ENCODE measurements around the gene PRIMPOL.

DNA sequence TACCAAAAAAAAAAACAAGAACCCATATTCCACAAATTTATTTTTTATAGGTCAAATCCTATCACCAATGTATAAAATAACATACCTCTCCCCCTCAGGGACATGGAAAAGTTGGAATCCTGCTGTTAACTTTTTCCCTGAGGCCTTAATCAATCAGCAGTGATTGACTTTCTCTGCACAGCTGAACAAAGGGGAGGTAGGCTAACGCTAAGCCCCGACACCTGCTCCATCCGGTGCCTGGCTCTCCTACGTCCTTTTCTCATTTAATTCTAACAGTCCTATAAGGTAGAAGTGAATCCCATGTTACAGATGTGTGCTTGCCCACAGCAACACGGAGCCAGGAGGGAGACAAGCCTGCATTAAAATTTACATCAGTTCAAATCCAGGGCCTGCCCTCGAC is 81.5 kb downstream of the PRIMPOL start:
- TF ChIP-seq, protein P1, sequence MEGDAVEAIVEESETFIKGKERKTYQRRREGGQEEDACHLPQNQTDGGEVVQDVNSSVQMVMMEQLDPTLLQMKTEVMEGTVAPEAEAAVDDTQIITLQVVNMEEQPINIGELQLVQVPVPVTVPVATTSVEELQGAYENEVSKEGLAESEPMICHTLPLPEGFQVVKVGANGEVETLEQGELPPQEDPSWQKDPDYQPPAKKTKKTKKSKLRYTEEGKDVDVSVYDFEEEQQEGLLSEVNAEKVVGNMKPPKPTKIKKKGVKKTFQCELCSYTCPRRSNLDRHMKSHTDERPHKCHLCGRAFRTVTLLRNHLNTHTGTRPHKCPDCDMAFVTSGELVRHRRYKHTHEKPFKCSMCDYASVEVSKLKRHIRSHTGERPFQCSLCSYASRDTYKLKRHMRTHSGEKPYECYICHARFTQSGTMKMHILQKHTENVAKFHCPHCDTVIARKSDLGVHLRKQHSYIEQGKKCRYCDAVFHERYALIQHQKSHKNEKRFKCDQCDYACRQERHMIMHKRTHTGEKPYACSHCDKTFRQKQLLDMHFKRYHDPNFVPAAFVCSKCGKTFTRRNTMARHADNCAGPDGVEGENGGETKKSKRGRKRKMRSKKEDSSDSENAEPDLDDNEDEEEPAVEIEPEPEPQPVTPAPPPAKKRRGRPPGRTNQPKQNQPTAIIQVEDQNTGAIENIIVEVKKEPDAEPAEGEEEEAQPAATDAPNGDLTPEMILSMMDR (conservative IDR thresholded peaks at IDR 0.05; ENCODE audit: low read depth, low read length): no peak
- no peak for TF ChIP-seq EZH2 (IDR thresholded peaks at IDR 0.05; ENCODE audit: low read length, unreplicated experiment)
